HEK293 (cell line): ENCODE results near the gene GNG7.

Source experiments
- INSM2 ChIP-seq: fragments of 450-650 bp; formaldehyde crosslinking; IDR thresholded peaks from 2 replicates; pipeline ENCODE4 v1.5.1; 2016; ENCODE audit warnings: missing biosample characterization, missing genetic modification characterization
- KLF10 ChIP-seq: fragments of 450-650 bp; IDR thresholded peaks from 2 replicates; pipeline ENCODE4 v1.5.1; 2018; ENCODE audit warnings: missing biosample characterization, mild to moderate bottlenecking, missing genetic modification characterization
- MZF1 ChIP-seq: fragments of 450-650 bp; formaldehyde crosslinking; IDR thresholded peaks from 2 replicates; pipeline ENCODE4 v1.5.1; 2017; ENCODE audit warnings: missing biosample characterization, missing genetic modification characterization, borderline replicate concordance
- ZBTB17 ChIP-seq: fragments of 450-650 bp; formaldehyde crosslinking; IDR thresholded peaks from 2 replicates; pipeline ENCODE4 v1.5.1; 2016; ENCODE audit warnings: missing biosample characterization, missing genetic modification characterization
- ZNF16 ChIP-seq: fragments of 450-650 bp; formaldehyde crosslinking; IDR thresholded peaks from 2 replicates; pipeline ENCODE4 v1.5.1; 2016; ENCODE audit warnings: low read depth, missing biosample characterization, missing genetic modification characterization
- ZNF2 ChIP-seq: fragments of 450-650 bp; formaldehyde crosslinking; IDR thresholded peaks from 2 replicates; pipeline ENCODE4 v1.5.1; 2016; ENCODE audit warnings: missing biosample characterization, missing genetic modification characterization
- ZNF223 ChIP-seq: fragments of 450-650 bp; formaldehyde crosslinking; IDR thresholded peaks from 2 replicates; pipeline ENCODE4 v1.5.1; 2016; ENCODE audit warnings: missing biosample characterization, missing genetic modification characterization
- ZNF274 ChIP-seq, 2 experiments: fragments of 200-500 bp in 1 of 2; fragments of 450-650 bp in 1 of 2; sonication (Bioruptor generic) in 1 of 2; formaldehyde crosslinking in 1 of 2; IDR thresholded peaks; 2 replicates each; pipeline versions ENCODE4 v1.5.1 to v1.6.1; 2014 to 2016; ENCODE audit warnings: borderline replicate concordance in 1 of 2, inconsistent platforms in 1 of 2, low read length in 1 of 2, missing biosample characterization in 1 of 2, missing genetic modification characterization in 1 of 2
- ZNF324 ChIP-seq: fragments of 450-650 bp; formaldehyde crosslinking; IDR thresholded peaks from 2 replicates; pipeline ENCODE4 v1.5.1; 2016; ENCODE audit warnings: missing biosample characterization, missing genetic modification characterization
- ZNF341 ChIP-seq: fragments of 450-650 bp; formaldehyde crosslinking; IDR thresholded peaks from 2 replicates; pipeline ENCODE4; 2016; ENCODE audit warnings: low read depth, missing biosample characterization, missing genetic modification characterization
- ZNF488 ChIP-seq: fragments of 450-650 bp; formaldehyde crosslinking; IDR thresholded peaks from 2 replicates; pipeline ENCODE4 v1.5.1; 2016; ENCODE audit warnings: missing biosample characterization, missing genetic modification characterization
- ZNF629 ChIP-seq: fragments of 450-650 bp; formaldehyde crosslinking; IDR thresholded peaks from 2 replicates; pipeline ENCODE4 v1.5.1; 2017; ENCODE audit warnings: missing biosample characterization, missing genetic modification characterization
- ZNF76 ChIP-seq: fragments of 450-650 bp; formaldehyde crosslinking; IDR thresholded peaks from 2 replicates; pipeline ENCODE4; 2016; ENCODE audit warnings: low read depth, missing biosample characterization, missing genetic modification characterization, borderline replicate concordance
- ZNF777 ChIP-seq: fragments of 450-650 bp; formaldehyde crosslinking; IDR thresholded peaks from 2 replicates; pipeline ENCODE4 v1.5.1; 2017; ENCODE audit warnings: missing biosample characterization, missing genetic modification characterization, borderline replicate concordance
- ZSCAN5A ChIP-seq: fragments of 450-650 bp; formaldehyde crosslinking; IDR thresholded peaks from 2 replicates; pipeline ENCODE4 v1.5.1; 2016; ENCODE audit warnings: missing biosample characterization, missing genetic modification characterization
- TF ChIP-seq, protein P1 (sequence below): fragments of 450-650 bp; formaldehyde crosslinking; IDR thresholded peaks from 2 replicates; pipeline ENCODE4 v1.5.1; 2016; ENCODE audit warnings: missing biosample characterization, missing genetic modification characterization
- TF ChIP-seq, protein P2 (sequence below): fragments of 450-650 bp; IDR thresholded peaks from 2 replicates; pipeline ENCODE4 v1.5.1; 2018; ENCODE audit warnings: missing biosample characterization, mild to moderate bottlenecking, missing genetic modification characterization

Gene GNG7

GRCh38 chr19:2524840-2525723 lies 177.4 kb downstream of the GNG7 start (continued):
- TF ChIP-seq, protein P1, sequence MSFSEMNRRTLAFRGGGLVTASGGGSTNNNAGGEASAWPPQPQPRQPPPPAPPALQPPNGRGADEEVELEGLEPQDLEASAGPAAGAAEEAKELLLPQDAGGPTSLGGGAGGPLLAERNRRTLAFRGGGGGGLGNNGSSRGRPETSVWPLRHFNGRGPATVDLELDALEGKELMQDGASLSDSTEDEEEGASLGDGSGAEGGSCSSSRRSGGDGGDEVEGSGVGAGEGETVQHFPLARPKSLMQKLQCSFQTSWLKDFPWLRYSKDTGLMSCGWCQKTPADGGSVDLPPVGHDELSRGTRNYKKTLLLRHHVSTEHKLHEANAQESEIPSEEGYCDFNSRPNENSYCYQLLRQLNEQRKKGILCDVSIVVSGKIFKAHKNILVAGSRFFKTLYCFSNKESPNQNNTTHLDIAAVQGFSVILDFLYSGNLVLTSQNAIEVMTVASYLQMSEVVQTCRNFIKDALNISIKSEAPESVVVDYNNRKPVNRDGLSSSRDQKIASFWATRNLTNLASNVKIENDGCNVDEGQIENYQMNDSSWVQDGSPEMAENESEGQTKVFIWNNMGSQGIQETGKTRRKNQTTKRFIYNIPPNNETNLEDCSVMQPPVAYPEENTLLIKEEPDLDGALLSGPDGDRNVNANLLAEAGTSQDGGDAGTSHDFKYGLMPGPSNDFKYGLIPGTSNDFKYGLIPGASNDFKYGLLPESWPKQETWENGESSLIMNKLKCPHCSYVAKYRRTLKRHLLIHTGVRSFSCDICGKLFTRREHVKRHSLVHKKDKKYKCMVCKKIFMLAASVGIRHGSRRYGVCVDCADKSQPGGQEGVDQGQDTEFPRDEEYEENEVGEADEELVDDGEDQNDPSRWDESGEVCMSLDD (tag by site-specific recombination), result peak; percentile 58; the same call in 1 of the 2 replicates
- TF ChIP-seq ZNF488 (tag by site-specific recombination), result peak; percentile 54; the same call in 1 of the 2 replicates
- TF ChIP-seq MZF1 (tag by site-specific recombination), result no peak
- TF ChIP-seq ZNF629 (tag by site-specific recombination), result peak; percentile 72
- peak; percentile 19; the same call in 1 of the 2 replicates for TF ChIP-seq KLF10 (tag by site-specific recombination)
- TF ChIP-seq ZNF76, result peak; percentile 43; the same call in 1 of the 2 replicates
- peak; percentile 78 for TF ChIP-seq ZNF324 (tag by site-specific recombination)
- no peak; the same call in 1 of the 2 replicates for TF ChIP-seq ZSCAN5A (tag by site-specific recombination)
- TF ChIP-seq, protein P2, sequence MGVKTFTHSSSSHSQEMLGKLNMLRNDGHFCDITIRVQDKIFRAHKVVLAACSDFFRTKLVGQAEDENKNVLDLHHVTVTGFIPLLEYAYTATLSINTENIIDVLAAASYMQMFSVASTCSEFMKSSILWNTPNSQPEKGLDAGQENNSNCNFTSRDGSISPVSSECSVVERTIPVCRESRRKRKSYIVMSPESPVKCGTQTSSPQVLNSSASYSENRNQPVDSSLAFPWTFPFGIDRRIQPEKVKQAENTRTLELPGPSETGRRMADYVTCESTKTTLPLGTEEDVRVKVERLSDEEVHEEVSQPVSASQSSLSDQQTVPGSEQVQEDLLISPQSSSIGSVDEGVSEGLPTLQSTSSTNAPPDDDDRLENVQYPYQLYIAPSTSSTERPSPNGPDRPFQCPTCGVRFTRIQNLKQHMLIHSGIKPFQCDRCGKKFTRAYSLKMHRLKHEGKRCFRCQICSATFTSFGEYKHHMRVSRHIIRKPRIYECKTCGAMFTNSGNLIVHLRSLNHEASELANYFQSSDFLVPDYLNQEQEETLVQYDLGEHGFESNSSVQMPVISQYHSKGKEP (tag by site-specific recombination), result peak; percentile 39; the same call in 1 of the 2 replicates
- TF ChIP-seq ZNF223 (tag by site-specific recombination), result no peak
- no peak for TF ChIP-seq ZNF341 (tag by site-specific recombination)
- TF ChIP-seq ZNF777, result peak; percentile 31; the same call in 1 of the 2 replicates
- no peak for TF ChIP-seq ZNF274 (IDR thresholded peaks at IDR 0.05; ENCODE audit: low read length)
- TF ChIP-seq ZNF274 (tag by site-specific recombination; IDR thresholded peaks at IDR 0.05; ENCODE audit: borderline replicate concordance), result no peak
- TF ChIP-seq ZBTB17, result peak; percentile 36
- TF ChIP-seq INSM2 (tag by site-specific recombination), result peak; percentile 78; the same call in 1 of the 2 replicates
- TF ChIP-seq ZNF2, result peak; percentile 64; the same call in 1 of the 2 replicates
- no peak for TF ChIP-seq ZNF16 (tag by site-specific recombination)
